Fibroblast of skin of left biceps (primary cell): ENCODE measurements around the gene TIMP3.

Source experiments
- DNase-seq, 2 experiments: peaks; one replicate each; pipeline ENCODE4 v3.0.0-alpha.2; 2013; ENCODE audit warnings: low read depth in 2 of 2

The TIMP3 gene

DNA sequence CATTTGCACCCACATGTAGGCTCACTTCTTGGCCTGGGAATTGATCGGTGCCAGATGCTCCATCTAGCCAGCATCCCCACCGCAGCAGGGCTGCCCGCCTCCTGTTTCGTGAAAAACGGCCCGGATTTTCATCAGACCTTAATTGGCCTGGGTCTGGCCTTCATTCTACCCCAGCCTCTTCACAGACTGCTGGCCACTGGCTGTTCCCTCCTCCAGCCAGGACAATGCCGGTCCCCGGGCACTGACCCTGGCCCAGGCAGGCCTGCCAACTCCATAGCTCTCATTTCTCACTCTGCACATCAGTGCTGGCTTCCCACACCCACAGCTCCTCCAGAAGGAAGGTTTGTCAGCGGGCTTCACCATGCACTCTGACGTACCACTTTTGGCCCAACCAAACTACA is 27.9 kb downstream of the TIMP3 start:
- no peak for DNase-seq

GRCh38 chr22:32830473-32830872 is 29.0 kb downstream of the TIMP3 start:
- DNase-seq, result no peak

DNA sequence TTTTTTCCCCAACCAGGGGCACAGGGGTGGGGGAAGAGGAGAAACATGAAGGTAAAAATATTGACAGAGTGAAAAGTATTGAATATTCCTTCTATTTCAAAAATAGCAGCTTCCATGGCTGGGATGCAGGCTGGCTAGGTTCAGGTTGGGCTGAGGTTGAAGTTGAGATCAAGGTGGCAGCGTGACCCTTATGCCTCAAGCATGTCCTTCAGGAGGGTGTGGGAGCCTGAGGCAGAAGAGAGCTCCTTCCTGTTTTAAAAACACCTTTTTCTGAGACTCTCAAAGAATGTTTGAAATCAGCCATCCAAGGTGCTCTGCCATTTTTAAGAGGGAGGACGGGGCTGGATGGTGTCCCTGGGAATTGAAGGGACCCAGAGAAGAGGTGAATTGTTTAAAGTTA is 29.5 kb downstream of the TIMP3 start:
- DNase-seq, result no peak

- no peak for DNase-seq
Observed at GRCh38 chr22:32831584-32831983, 30.1 kb downstream of the TIMP3 start.

GRCh38 chr22:32832174-32832573 is 30.7 kb downstream of the TIMP3 start:
- DNase-seq, result no peak

GRCh38 chr22:32836280-32837123 is 35.0 kb downstream of the TIMP3 start:
- no peak for DNase-seq

- no peak for DNase-seq
Observed at GRCh38 chr22:32837142-32837541, 35.6 kb downstream of the TIMP3 start.

GRCh38 chr22:32837803-32838202 is 36.3 kb downstream of the TIMP3 start:
- DNase-seq, result no peak

- peak; percentile 53 to 57 for DNase-seq
Observed at GRCh38 chr22:32839831-32840584, 38.5 kb downstream of the TIMP3 start.

DNA sequence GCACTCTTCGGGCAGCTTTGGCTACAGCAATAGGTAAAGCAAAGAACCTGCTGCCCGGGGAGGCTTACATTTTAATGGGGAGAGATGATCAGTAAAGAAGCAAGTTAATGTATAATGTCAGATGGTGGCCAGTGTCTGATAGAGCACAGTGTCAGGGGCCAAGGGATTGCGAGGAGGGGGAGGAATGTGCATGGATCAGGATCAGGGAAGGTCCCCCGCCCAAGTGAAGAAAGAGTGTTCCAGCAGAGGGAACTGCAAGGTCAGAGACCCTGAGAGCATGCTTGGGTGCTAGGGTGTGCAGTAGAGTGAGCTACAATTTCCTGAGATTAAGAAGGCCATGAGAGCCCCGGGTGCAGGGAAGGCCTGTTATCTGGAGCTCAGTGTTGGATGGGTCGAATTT is 39.7 kb downstream of the TIMP3 start:
- DNase-seq, result no peak

GRCh38 chr22:32842486-32842885 is 41.0 kb downstream of the TIMP3 start:
- DNase-seq, result no peak

DNA sequence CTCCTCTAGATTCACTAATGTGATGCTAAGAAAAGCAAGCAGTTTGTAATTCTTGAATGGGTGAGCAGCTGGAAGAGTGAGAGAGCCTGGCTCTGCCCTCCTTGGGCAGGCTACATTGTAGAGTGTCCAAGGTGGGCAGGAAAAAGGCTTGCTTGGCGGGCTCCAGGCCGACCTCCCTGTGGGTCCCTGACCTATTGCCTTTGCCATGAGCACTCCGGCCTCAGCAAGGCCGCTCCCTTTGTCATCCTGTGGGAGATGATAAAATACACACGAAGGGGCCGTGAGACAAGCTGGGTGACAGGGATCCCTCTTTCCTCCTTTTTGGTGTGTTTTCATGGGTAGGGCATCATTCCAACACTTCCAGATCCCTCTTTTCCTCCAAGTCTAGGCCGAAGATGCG is 41.8 kb downstream of the TIMP3 start:
- DNase-seq, result no peak

DNA sequence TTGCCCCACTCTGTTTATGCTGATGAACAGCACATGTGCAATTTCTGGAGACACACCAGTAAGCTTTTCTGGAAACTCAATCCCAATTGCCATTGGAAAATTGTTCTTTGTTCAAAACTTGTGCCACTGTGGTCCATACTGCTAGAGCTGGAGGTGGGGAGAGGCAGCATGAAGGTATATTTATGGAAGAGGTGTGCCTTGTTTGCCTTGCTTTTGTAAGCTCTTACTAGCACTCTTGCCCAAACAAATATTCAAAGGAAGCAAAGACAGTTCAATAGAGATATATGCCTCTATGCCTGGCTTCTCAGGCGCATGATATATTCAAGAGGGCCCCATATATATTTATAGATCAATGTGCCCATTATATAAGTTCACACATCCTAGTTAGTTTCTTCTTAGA is 42.7 kb downstream of the TIMP3 start:
- DNase-seq, result no peak

DNA sequence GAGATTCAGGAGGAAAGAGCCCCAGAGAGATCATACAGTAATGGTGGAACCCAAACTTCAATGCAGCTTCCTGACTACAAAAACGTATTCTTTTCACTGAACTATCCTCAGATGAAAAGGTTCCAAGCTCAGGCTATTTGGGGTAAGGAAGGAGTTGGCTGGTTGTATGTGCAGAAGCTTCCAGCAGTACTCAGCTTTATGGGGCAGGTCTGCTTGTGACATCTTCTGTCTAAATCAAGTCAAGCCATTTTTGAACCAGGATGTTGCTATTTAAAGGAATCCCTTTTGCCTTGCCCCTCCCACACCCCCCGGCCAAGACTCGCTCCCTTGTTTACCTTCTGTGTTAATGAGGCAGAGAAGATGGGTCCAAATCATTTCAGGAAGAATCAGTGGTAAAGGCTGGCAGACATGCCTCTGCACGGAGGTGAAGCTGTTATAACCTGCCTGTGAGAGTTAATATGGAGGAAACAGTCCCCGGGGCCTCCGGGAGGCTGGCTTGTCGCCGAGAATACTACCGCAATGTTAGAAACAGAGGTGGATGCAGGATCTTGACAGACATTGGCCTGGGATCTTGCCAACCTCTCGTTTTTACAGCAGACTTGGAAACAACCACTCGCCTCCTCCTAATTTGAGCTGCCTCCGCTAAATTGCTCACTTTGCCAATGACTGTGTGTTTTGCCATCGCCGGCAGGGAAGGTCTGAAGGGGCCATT is 45.4 kb downstream of the TIMP3 start:
- no peak for DNase-seq

- no peak for DNase-seq
Observed at GRCh38 chr22:32848226-32848625, 46.7 kb downstream of the TIMP3 start.

DNA sequence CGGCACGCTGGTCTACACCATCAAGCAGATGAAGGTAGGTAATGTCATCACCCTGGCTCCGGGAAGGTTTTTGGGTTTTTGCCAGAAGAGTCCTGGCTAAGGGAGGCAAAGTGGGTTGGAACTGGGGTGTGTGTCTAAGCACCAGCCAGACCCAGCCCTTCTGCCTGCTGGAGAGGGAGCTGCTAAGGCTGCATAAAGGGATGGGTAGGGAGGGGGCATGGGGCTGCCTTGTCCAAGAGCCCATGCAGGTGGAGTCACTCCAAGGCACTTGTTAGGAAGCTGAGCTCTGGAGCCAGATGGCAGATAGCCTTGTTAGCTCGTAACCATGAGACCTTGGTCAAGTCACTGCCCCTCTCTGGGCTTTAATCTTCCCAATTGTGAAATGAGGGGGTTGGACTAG is 48.0 kb downstream of the TIMP3 start:
- no peak for DNase-seq

- no peak for DNase-seq
Observed at GRCh38 chr22:32850157-32850556, 48.7 kb downstream of the TIMP3 start.

GRCh38 chr22:32850591-32851517 is 49.3 kb downstream of the TIMP3 start:
- DNase-seq, result no peak

DNA sequence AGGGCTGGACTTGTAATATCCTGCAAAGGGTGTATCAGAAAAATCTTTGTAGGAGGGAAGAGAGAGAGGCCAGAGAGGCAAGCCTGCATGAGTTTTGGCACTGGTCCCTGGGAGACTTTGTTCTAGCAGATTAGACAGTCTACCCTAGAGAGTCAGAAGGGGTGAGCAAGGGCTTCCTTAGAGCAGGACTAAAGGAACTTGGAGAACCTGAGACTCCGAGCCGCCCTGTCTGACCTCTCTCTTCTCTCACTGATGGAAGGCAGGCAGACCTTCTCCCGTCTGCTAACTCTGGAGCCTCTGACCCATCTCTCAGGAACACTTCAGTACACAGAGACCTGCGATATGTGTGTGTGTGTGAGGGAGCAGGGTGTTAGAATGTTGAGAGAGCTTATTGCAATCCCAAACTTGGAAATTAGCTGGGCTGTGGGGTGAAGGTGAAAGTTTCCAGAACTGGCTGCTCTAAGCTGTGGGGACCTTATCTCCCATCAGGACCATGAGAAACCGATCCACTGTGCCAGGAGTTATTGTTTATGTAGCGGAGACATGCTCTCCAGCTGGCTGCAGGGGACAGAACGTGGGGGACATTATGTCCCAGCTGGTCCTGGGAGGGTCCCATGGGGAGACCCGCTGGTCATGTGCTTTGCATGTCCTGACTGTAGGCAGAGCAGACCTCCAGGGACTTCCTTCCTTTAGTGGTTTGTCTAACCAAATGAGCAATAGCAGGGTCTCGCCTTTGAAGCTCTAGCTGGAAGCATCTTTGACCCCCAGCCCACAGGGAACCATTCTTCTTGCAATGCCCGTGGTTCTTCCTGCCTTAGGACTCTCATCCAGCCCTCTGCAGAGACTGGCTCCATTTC is 51.1 kb downstream of the TIMP3 start:
- no peak for DNase-seq

- no peak for DNase-seq
Observed at GRCh38 chr22:32853662-32854061, 52.2 kb downstream of the TIMP3 start.
